GM19239 (cell line): ENCODE data around the gene STKLD1.

ENCODE experiments used
- DNase-seq: peaks from one replicate; pipeline ENCODE4 v3.0.0; 2011; ENCODE audit warnings: low spot score; ENCODE audit not compliant: insufficient read length
- FAIRE-seq: peaks from 2 replicates; lab custom pipeline; 2011; peaks lifted over from hg19 to GRCh38; lab: Jason Lieb, UNC

The STKLD1 gene

GRCh38 chr9:133404454-133405002, 28.4 kb downstream of the STKLD1 start:
- FAIRE-seq = no peak
- DNase-seq = no peak

GRCh38 chr9:133405508-133406438, 29.6 kb downstream of the STKLD1 start:
- no peak for FAIRE-seq
- no peak for DNase-seq

DNA sequence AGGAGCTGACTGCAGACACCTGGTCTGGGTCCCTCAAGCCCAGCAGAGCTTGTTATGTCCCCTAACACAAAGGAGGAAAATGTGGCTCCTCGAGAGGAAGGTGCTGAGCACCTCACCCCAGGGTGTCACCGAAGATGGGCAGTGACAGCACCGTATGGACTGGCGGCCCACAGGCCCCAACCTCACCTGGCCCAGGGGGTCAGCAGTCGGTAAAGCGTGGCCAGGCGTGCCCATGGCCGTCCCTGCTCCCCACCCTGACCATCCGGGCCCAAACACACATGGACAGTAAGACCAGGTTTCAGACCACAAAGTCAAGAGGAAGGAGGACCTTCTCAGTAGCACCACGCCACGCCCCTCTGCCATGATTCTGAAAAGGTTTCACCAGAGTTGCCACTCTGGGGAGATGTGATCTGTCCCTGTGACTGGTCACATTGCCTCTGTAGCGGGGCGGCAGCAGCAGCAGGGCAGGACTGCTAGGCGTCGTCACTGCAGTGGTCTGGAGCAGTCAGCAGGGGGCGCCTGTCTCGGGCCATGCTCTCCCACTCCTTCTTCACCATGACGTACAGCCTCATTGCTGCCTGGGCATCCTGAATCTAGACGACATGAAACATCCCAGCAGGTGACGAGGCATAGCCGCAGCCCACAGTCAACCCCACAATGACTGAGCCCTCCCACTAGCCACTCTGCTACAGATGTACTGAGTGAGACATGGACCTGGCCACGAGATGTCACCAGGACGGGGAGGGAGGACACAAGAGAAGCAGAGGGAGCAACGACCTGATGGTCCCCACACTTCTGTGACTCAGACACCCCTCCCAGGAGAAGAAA, 30.5 kb downstream of the STKLD1 start:
- peak; percentile 80 for FAIRE-seq
- DNase-seq = peak; percentile 85

GRCh38 chr9:133408042-133408441, 31.9 kb downstream of the STKLD1 start:
- DNase-seq (no peak), FAIRE-seq (no peak)

DNA sequence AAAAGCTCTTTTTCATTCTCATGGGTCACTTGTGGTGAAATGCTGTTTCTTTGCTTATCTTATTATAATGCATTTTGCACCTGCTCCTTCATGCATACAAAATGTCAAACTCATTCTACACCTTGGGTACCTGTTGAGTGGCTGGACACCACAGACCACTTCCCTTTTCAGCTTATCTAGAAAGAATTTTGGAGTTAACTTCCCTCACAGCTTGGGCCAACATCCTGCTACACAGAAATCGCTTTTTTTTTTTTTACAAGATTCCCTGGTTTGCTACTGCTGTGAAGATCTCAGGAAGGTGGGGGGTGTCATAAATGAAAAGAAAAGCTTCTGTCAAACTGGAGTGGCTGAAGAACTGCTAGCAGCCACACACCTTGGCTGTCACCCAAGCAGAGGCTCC, 39.0 kb downstream of the STKLD1 start:
- no peak for FAIRE-seq
- no peak for DNase-seq

DNA sequence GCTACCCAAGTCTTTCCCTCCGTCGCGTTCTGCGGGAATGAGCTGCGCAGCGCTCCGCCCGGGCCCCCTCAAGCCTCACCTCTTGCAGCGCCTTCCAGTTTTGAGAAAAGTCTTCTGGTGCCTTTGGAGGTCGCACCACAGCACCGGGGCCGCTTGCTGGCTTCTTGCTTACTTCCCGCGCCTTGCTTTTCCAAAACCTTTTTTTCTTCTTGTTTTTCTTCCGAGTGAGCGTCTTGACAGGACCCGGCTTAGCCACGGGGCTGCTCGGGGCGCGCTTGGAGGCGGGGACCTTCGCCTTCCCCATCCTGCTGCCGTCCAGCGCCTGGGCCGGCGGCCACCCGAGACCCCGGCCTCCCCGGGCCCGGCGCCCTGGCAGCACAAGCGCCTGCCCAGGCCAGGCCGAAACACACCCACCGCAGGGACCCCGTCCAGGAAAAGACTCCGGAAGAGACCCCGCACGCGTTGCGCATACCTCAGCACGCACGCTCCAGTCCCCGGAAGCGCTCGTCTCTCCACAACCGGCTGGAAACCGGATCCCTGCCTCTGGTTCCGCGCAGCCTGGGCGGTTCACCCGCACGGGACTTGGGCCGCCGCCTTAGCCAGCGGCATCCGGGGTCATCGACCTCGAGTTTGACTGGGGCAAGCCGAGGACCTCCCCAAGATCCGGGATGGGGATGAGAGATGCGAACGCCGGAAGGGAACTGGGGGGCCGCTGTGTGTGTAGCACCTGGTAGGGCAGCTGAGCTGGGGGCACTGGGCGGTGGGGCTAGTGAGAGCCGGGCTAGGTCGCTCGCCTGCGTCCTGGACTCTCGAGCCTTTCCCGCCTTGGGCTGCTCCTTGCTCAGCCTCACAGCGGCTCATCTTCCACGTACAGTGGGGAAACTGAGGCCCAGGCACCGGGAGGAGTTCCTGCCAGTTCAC, 41.6 kb downstream of the STKLD1 start, which contains the start of gene REXO4:
REXO4 (minus strand) TSS at position 470 of the 921 bp plus-strand sequence; CDS start at position 304, 166 bp downstream.
- FAIRE-seq (peak; percentile 66), DNase-seq (peak; percentile 81)

- no peak for DNase-seq
- no peak for FAIRE-seq
These were observed 42.8 kb downstream of the STKLD1 start for GRCh38 chr9:133419005-133419404.

GRCh38 chr9:133420392-133420827, 44.2 kb downstream of the STKLD1 start:
- peak; percentile 66 for DNase-seq
- FAIRE-seq = peak; percentile 85

DNA sequence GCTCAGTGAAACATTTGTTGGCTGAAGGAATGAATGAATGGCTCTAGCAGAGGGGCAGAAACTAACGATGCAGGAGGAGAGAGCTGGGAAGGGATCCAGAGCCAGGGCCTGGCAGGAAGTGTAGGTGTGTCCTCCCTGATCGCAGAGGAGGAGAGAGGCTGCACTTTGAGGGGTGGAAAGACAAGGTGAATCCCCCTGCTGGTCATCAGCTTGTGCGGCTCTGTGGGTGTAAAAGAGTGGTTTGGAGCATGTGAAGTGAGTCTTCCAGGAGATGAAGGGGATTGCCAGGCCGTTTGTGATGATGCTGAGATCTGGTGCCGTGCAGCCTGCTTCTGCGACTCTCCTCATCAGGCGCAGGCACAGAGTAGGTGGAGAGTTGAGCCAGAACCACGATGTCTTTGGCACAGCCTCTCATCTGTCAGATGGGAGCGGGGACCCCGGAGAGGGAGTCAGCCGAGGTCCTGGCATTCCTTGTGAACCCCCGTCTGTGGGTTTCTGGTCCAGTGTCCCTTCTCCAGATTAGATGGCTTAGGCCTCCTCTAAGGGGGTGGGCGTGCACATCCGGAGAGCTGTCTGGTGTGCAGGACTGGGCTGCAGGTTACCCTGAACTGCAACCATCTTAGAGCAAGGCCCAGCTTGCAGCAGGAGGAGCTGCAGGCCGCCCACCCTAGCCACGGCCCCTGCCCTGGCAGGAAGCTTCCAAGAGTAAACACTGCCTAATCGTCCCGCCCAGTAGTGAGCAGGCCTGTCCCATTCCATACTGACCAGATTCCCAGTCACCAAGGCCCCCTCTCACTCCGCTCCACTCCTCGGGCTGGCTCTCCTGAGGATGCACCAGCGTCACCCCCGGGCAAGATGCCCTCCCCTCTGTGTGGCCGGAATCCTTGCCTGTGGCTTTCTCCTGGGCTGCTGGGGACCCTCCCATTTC, 45.7 kb downstream of the STKLD1 start, which contains the start of gene ADAMTS13:
ADAMTS13 (plus strand) TSS at position 753 of the 928 bp plus-strand sequence; CDS start at position 830, 77 bp downstream.
- FAIRE-seq (peak; percentile 75), DNase-seq (no peak)

DNA sequence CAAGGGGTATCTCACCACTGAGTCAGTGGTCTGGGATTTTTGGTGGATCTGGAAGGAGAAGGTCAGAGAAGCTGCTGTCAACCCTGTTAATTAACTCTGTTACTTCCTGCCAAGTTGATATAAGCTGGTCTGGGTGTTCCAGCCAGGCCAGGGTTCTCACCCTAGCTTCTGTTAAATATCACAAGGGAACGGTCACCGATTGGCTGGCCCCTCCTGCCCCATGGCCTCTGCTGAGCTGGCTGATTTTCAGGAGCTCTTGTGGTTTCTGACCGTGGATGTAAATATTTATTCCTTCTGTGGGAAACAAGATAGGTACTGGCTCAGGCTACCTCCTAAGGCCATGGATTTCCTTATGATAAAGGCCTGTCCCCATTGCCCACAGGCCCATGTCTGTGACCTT, 47.0 kb downstream of the STKLD1 start:
- FAIRE-seq = no peak
- no peak for DNase-seq

DNA sequence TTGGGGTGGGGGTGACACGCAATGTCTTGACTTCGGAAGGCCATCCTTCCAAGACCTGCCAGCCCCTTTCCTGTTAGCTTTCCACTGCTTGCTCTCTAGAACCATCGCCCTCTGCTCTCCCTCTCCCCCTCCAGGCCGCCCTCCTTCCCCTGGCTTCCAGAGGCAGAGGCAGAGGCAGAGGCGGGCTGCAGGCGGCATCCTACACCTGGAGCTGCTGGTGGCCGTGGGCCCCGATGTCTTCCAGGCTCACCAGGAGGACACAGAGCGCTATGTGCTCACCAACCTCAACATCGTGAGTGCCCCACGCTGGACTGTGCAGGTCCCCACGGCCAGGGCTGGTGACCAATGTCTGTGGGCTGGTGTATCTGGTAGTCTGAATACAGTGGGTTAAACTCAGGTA, 48.0 kb downstream of the STKLD1 start:
- no peak for DNase-seq
- no peak for FAIRE-seq

DNA sequence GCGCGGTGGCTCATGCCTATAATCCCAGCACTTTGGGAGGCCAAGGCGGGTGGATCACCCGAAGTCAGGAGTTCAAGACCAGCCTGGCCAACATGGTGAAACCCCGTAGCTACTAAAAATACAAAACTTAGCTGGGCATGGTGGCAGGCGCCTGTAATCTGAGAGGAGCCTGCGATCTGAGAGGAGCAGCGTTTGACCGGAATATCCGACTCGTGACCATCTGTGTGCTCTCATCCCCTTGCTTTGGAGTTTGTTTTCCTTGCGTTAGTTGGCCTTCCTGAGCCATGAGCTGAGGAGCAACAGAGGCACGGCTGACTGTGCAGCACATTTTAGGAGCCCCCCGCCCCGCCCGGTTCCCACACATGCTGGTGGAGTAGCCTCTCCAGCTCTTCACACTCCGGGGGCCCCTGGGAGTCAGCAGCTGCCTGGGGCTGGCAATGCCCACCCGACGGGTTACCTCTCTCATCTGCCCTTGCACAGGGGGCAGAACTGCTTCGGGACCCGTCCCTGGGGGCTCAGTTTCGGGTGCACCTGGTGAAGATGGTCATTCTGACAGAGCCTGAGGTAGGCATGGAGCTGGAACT, 49.0 kb downstream of the STKLD1 start:
- FAIRE-seq (no peak), DNase-seq (no peak)

DNA sequence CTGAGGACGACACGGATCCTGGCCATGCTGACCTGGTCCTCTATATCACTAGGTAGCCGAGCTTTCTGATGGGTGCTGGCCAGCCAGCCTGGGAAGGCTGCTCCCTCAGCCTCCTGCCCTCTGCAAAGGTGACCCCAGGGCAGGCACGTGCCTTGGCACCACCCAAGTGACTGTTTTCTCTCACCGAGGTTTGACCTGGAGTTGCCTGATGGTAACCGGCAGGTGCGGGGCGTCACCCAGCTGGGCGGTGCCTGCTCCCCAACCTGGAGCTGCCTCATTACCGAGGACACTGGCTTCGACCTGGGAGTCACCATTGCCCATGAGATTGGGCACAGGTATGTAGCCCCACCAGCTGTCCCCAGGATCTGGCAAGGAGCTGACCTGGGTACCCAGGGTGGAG, 49.8 kb downstream of the STKLD1 start:
- FAIRE-seq = no peak
- DNase-seq = no peak

GRCh38 chr9:133427658-133428348, 51.6 kb downstream of the STKLD1 start:
- DNase-seq (no peak), FAIRE-seq (no peak)

DNA sequence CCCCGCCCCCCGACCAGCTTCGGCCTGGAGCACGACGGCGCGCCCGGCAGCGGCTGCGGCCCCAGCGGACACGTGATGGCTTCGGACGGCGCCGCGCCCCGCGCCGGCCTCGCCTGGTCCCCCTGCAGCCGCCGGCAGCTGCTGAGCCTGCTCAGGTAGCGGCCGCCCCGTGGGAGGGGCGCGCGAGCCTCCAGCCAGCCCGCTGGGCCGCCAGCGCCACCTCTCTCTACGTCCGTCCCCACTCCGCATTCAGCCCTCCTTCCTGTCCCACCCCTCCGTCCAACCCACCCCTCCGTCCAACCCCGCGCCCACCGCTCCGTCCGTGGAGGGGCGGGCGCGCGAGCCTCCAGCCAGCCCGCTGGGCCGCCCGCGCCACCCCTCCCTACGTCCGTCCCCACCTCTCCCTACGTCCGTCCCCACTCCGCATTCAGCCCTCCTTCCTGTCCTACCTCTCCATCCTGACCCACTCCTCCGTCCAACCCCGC, 52.5 kb downstream of the STKLD1 start:
- no peak for DNase-seq
- no peak for FAIRE-seq

- FAIRE-seq (no peak), DNase-seq (no peak)
These were observed 53.0 kb downstream of the STKLD1 start for GRCh38 chr9:133429214-133429613.

- peak; percentile 59 for DNase-seq
- FAIRE-seq = no peak
These were observed 53.5 kb downstream of the STKLD1 start for GRCh38 chr9:133429641-133430161.
